DOHH2 (cell line): Measurements from ENCODE around the gene NFIA.

Experiments used
- CTCF ChIP-seq: fragments of 200-600 bp; sonication (generic); IDR thresholded peaks from one replicate; pipeline ENCODE4 v1.5.1; 2014; ENCODE audit warnings: antibody characterized with exemption, mild to moderate bottlenecking, low read depth, low read length; ENCODE audit not compliant: poor library complexity, severe bottlenecking
- EZH2phosphoT487 ChIP-seq: fragments of 200-600 bp; sonication (generic); IDR thresholded peaks from 2 replicates; pipeline ENCODE4 v1.6.1; 2017; ENCODE audit warnings: borderline replicate concordance, mild to moderate bottlenecking, antibody characterized with exemption, low read length, moderate library complexity, mixed read lengths

- TF ChIP-seq CTCF (no peak), EZH2phosphoT487 (no peak)
These were observed 298.2 kb downstream of the NFIA start for GRCh38 chr1:61380561-61380960.
